ENCODE results near the gene CDH4.

Gene CDH4

DNA sequence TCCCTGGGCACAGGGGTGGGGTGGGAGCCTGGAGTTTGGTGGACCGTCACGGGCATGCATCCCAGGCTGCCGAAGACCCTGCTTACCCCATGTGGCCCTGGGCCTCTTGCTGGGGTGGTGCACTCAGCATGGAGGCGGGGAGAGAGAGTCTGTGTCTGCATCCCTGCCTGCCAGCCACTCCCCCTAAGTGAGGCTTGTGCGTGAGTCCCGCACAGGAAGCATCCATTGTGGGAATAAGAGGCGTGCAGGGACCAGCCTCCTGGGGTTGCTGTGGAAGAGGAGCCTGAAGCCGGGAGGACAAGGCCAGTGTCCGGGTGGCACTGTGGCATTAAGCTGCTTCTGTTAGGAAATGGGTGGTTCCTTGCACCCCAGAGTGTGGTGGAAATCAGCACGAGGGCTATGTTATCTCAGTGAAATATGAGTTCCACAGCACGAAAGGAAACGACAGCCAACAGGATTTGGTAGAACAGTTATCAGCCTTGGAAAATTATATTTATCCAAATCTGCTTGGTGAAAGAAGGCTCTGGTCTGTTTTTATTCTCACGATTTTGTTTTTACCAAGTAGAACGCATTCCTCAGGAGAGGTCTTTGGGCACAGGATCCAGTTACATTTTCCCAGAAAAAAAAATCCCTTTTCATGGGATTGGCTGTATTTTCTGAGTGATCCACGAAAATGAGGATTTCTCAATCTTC, 35.7 kb downstream of the CDH4 start:
- H3K36me3 ChIP-seq (ENCODE audit: control insufficient read depth, insufficient read depth, low read length): no peaks in the 10 kb centered on the region
- H3K9me3 ChIP-seq (ENCODE audit: control insufficient read depth, insufficient read depth, low read length): no peaks in the 10 kb centered on the region
- no peaks in the 10 kb centered on the region for H3K4me1 ChIP-seq (ENCODE audit: control insufficient read depth, insufficient read depth, low read length)
- no peaks in the 10 kb centered on the region for H3K27me3 ChIP-seq (ENCODE audit: control insufficient read depth, insufficient read depth, low read length)
- no peak overlapping the region for H3K4me3 ChIP-seq (ENCODE audit: low read depth, low read length)
- no peak overlapping the region for H3K9ac ChIP-seq (ENCODE audit: low read depth, low read length)

DNA sequence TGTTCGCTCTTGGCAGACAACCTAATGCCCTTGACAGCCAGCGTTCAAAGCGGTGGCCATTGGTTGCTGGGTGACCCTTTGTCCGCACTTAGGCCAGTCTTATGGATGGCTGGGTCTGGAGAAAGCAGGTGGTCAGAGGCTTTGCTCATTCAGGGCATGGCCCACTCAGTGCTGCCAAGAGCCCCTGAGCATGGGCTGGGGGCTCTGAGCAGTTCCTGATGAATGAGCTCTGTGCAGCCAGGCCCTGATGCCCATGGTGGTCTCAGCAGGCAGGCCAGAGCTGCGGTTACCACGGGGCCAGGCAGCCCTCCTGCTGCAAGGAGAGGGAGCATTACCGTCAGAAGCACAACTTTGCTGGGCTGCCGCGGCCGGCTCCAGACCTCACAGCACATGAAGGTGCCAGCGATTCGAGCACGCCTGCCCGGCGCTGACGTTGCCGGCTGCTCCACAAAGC, 36.3 kb downstream of the CDH4 start:
- Histone ChIP-seq H3K4me1 (ENCODE audit: control insufficient read depth, insufficient read depth, low read length) (no peaks in the 10 kb centered on the region), H3K9ac (ENCODE audit: low read depth, low read length) (no peak overlapping the region), H3K36me3 (ENCODE audit: control insufficient read depth, insufficient read depth, low read length) (no peaks in the 10 kb centered on the region), H3K9me3 (ENCODE audit: control insufficient read depth, insufficient read depth, low read length) (no peaks in the 10 kb centered on the region), H3K27me3 (ENCODE audit: control insufficient read depth, insufficient read depth, low read length) (no peaks in the 10 kb centered on the region), H3K4me3 (ENCODE audit: low read depth, low read length) (no peak overlapping the region)

DNA sequence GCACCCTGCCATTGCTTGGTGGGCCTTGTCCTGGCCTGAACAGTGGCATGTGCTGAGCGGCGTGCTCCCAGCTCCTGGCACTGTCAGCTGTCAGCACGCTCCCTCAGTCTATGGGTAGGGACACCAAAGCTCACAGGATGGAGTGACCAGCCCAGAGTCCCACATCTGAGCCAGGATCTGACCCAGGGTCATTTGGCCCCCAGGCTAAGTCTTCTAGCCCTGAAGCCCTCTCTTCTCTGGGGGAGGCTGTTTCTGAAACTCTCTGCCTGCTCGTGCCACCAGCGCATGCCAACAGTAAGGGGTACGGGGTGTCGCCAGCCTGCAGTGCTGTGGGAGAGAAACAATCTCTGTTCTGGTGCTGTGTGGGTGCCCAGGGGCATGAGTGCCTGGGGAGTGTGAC, 37.1 kb downstream of the CDH4 start:
- no peaks in the 10 kb centered on the region for H3K36me3 ChIP-seq (ENCODE audit: control insufficient read depth, insufficient read depth, low read length)
- no peaks in the 10 kb centered on the region for H3K4me1 ChIP-seq (ENCODE audit: control insufficient read depth, insufficient read depth, low read length)
- no peak overlapping the region for H3K9ac ChIP-seq (ENCODE audit: low read depth, low read length)
- H3K27me3 ChIP-seq (ENCODE audit: control insufficient read depth, insufficient read depth, low read length): no peaks in the 10 kb centered on the region
- H3K9me3 ChIP-seq (ENCODE audit: control insufficient read depth, insufficient read depth, low read length): no peaks in the 10 kb centered on the region
- H3K4me3 ChIP-seq (ENCODE audit: low read depth, low read length): no peak overlapping the region

DNA sequence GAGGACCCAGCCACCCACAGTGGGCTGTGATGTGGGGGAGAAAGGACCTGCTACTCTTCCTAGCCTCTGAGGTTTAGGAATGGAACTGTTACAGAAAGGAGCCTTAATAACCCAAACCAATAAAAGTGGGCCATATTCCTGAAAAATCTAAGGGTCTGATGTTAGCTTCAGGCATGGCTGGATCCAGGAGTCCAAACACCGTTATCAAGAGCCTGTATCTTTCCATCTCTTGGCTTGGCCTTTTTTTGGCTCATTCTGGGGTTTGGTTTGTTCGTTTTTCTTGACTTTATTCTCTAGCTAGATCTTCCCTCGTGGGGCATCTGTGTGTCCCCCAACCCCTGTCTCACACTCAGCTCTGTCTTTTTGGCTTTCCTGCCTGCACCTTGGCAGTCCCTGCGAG, 38.7 kb downstream of the CDH4 start:
- Histone ChIP-seq H3K36me3 (ENCODE audit: control insufficient read depth, insufficient read depth, low read length) (no peaks in the 10 kb centered on the region), H3K27me3 (ENCODE audit: control insufficient read depth, insufficient read depth, low read length) (no peaks in the 10 kb centered on the region)

DNA sequence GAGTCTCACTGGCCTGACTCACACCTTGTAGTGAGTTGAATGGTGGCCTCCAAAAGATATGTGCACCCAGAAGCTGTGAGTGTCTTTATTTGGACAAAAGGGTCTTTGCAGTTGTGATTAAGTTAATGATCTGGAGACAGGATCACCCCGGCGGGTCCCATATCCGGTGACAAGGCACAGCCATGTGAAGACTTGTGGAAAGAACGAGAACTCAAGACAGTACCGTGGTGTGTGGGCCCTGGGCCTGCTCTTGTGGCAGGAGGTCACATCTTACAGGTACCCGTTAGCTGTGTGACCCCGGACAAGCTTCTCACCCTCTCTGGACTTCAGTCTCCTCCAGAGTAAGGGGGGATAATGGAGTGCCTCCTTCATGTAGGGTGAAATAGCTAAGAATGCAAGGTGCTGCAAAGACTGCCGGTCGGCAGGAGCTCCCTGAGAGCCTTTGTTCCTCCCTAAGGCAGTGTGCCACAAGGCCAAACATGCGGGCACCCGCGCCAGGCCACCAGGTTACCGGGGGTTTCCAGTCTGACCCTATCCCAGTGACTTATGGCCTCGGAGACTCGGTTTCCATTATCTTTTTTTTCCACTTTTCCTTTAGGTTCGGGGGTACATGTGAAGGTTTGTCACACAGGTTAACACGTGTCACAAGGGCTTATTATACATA, 39.2 kb downstream of the CDH4 start:
- Histone ChIP-seq H3K36me3 (ENCODE audit: control insufficient read depth, insufficient read depth, low read length) (no peaks in the 10 kb centered on the region), H3K4me3 (ENCODE audit: low read depth, low read length) (no peak overlapping the region), H3K9me3 (ENCODE audit: control insufficient read depth, insufficient read depth, low read length) (no peaks in the 10 kb centered on the region), H3K9ac (ENCODE audit: low read depth, low read length) (no peak overlapping the region), H3K27me3 (ENCODE audit: control insufficient read depth, insufficient read depth, low read length) (no peaks in the 10 kb centered on the region), H3K4me1 (ENCODE audit: control insufficient read depth, insufficient read depth, low read length) (no peaks in the 10 kb centered on the region)

More for the DNA sequence above, 38.7 kb downstream of the CDH4 start:
- no peaks in the 10 kb centered on the region for H3K9me3 ChIP-seq (ENCODE audit: control insufficient read depth, insufficient read depth, low read length)
- no peak overlapping the region for H3K4me3 ChIP-seq (ENCODE audit: low read depth, low read length)
- no peak overlapping the region for H3K9ac ChIP-seq (ENCODE audit: low read depth, low read length)
- no peaks in the 10 kb centered on the region for H3K4me1 ChIP-seq (ENCODE audit: control insufficient read depth, insufficient read depth, low read length)

DNA sequence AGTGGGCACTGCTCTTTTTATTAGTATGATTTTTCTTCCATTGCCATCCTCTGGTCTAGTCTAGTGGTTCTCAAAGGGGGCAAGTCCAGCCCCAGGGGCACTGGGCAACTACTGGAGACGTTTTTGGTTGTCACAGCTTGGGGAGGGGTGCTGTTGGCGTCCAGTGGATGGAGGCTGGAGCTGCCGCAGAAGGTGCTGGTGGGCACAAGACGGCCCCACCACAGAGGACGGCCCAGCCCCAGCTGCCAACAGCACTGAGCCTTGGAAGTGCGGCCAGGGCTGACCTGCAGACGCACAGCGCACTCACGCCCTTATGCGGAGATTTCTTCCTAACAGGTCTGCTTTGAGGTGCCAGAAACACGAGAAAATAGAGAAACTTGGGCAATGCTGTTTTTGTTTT, 40.3 kb downstream of the CDH4 start:
- Histone ChIP-seq H3K27me3 (ENCODE audit: control insufficient read depth, insufficient read depth, low read length) (no peaks in the 10 kb centered on the region), H3K4me1 (ENCODE audit: control insufficient read depth, insufficient read depth, low read length) (no peaks in the 10 kb centered on the region), H3K9me3 (ENCODE audit: control insufficient read depth, insufficient read depth, low read length) (no peaks in the 10 kb centered on the region), H3K36me3 (ENCODE audit: control insufficient read depth, insufficient read depth, low read length) (no peaks in the 10 kb centered on the region), H3K4me3 (ENCODE audit: low read depth, low read length) (no peak overlapping the region), H3K9ac (ENCODE audit: low read depth, low read length) (no peak overlapping the region)

DNA sequence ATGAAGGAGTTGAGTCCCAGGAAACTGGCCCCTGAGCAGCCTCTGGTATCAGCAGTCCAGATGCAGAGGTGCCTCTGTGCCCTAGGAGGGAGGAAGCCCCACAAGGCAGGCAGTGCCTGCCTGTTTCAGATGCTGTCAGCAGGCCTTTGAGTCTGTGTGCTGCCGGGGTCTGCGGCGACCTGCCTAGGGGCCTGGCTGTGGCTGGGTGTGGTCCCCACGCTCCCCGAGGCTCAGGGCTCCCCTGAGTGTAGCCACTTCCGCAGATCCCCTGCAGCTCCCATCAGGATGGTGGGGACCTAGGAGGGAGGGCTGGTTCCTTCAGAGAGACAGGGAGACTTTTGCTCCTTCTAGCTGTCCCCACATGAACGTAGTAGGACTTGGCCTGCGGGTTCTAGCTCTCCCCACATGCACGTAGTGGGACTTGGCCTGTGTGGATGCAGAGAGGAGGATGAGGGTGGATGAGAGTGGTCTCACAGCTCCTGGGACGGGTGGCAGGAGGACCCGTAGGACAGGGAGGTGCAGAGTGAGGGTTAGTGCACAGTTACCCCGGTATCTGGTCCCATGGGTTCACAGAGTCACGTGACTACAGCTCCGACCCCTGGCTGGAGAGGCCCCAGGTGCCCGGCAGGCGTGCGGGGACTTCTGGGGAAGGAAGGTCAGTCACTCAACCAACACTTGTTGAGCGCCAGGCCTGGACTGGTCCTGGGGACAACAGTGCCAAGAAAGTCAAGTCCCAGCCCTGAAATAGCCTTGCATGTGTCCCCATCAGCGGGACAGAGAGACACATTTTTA, 41.0 kb downstream of the CDH4 start:
- Histone ChIP-seq H3K4me1 (ENCODE audit: control insufficient read depth, insufficient read depth, low read length) (no peaks in the 10 kb centered on the region), H3K4me3 (ENCODE audit: low read depth, low read length) (no peak overlapping the region), H3K27me3 (ENCODE audit: control insufficient read depth, insufficient read depth, low read length) (no peaks in the 10 kb centered on the region), H3K36me3 (ENCODE audit: control insufficient read depth, insufficient read depth, low read length) (no peaks in the 10 kb centered on the region), H3K9me3 (ENCODE audit: control insufficient read depth, insufficient read depth, low read length) (no peaks in the 10 kb centered on the region), H3K9ac (ENCODE audit: low read depth, low read length) (no peak overlapping the region)

DNA sequence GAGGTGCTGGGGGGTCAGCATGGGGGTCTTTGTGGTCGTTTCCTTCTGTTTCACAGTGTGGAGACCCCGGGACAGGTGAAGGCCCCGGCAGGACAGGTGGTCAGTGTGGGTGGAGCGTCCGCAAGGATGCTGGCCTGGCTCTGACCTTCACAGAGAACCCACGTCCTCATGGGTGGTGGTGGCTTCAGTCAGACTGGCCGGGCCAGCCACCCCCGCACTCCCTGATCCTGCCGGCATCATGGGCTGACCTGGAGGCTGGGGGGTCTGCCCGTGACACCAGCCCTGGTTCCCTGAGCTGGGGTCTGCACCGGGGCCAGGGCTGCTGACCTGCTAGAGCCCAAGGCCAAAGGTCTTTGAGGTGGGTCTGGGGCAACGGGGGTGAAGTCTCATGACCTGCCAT, 41.9 kb downstream of the CDH4 start:
- no peak overlapping the region for H3K4me3 ChIP-seq (ENCODE audit: low read depth, low read length)
- no peaks in the 10 kb centered on the region for H3K36me3 ChIP-seq (ENCODE audit: control insufficient read depth, insufficient read depth, low read length)
- no peaks in the 10 kb centered on the region for H3K27me3 ChIP-seq (ENCODE audit: control insufficient read depth, insufficient read depth, low read length)
- H3K9me3 ChIP-seq (ENCODE audit: control insufficient read depth, insufficient read depth, low read length): no peaks in the 10 kb centered on the region
- H3K4me1 ChIP-seq (ENCODE audit: control insufficient read depth, insufficient read depth, low read length): no peaks in the 10 kb centered on the region
- no peak overlapping the region for H3K9ac ChIP-seq (ENCODE audit: low read depth, low read length)

DNA sequence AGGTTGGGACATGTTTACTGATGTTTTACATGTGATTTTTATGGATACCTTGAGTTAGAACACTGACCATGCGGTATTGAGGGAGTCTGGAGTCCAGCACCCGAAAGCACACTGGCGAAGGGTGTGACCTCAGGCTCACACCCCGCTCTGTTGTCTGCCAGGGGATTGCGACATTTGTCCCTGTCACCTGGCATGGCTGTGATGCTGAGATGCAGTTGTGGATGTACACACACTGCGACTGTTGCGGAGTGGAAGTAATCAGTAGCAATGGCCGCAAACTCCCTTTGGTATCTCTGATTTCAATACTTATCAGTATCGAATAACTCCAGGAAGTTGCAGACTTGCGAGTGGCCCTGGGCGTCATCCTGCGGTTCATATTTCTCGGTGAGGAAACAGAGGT, 43.2 kb downstream of the CDH4 start:
- Histone ChIP-seq H3K36me3 (ENCODE audit: control insufficient read depth, insufficient read depth, low read length) (no peaks in the 10 kb centered on the region), H3K4me1 (ENCODE audit: control insufficient read depth, insufficient read depth, low read length) (no peaks in the 10 kb centered on the region), H3K9me3 (ENCODE audit: control insufficient read depth, insufficient read depth, low read length) (no peaks in the 10 kb centered on the region), H3K27me3 (ENCODE audit: control insufficient read depth, insufficient read depth, low read length) (no peaks in the 10 kb centered on the region), H3K9ac (ENCODE audit: low read depth, low read length) (no peak overlapping the region), H3K4me3 (ENCODE audit: low read depth, low read length) (no peak overlapping the region)

DNA sequence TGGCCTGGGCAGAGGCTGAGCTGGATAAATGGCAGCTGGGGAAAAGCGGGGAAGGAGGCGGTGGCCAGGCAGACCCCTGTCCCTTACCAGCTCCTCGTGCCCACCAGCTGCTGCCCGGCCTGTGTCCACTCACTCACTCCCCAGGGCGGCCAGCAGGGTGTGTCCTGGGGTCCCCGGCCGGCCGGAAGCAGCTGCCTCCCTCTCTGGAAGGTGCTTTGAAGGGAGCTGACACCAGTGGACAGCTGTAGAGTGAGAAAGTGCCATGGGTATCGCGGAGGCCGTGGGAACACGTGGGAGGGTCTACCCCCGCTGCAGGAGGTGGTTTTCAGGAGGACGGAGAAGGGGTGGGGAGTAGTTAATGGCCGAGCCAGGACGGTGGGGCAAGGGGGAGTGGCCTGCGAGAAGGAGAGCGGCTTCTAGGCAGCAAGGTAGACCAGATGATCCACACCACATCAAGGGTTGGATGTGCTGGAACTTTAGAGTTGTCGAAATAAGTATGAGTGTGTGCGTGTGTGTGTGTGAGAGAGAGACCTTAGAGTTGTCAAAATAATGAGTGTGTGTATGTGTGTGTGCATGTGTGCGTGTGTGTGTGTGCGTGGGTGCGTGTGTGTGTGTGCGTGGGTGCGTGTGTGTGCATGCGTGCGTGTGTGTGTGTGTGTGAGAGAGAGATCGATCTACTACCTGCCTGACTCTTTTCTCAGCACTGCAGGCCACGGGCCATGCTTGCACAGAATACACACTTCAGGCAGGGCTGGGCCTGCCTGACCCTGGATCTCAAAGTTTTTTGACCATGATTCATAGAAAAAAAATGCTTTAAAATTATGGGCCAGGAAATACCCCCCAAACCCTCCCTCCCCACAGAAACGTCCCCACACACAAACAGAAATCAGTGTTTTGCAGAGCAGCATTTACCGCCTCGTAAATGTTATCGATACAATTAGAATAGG, 43.9 kb downstream of the CDH4 start:
- Histone ChIP-seq H3K27me3 (ENCODE audit: control insufficient read depth, insufficient read depth, low read length) (no peaks in the 10 kb centered on the region), H3K4me3 (ENCODE audit: low read depth, low read length) (no peak overlapping the region), H3K9ac (ENCODE audit: low read depth, low read length) (no peak overlapping the region), H3K9me3 (ENCODE audit: control insufficient read depth, insufficient read depth, low read length) (no peaks in the 10 kb centered on the region), H3K4me1 (ENCODE audit: control insufficient read depth, insufficient read depth, low read length) (no peaks in the 10 kb centered on the region), H3K36me3 (ENCODE audit: control insufficient read depth, insufficient read depth, low read length) (no peaks in the 10 kb centered on the region)

DNA sequence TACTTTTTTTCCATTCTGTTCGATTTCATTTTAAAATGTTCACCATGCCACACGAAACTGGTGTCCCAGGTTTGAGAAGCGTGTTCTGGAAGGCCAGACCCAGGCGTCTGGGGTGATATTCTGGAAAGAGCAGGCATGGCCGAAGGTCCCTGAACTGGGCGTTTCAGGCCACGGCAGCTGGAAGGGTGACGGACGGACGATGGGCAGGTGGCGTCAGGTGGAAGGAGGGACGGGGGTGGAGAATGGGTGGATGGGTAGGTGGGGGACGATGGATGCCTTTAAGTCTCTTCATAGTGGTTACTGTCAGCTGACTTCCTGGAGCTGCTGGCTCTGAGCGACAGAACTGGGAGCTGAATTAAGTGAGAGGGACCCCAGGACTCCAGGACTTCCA, 44.6 kb downstream of the CDH4 start:
- Histone ChIP-seq H3K9me3 (ENCODE audit: control insufficient read depth, insufficient read depth, low read length) (no peaks in the 10 kb centered on the region), H3K27me3 (ENCODE audit: control insufficient read depth, insufficient read depth, low read length) (no peaks in the 10 kb centered on the region), H3K9ac (ENCODE audit: low read depth, low read length) (no peak overlapping the region), H3K4me3 (ENCODE audit: low read depth, low read length) (no peak overlapping the region), H3K4me1 (ENCODE audit: control insufficient read depth, insufficient read depth, low read length) (no peaks in the 10 kb centered on the region), H3K36me3 (ENCODE audit: control insufficient read depth, insufficient read depth, low read length) (no peaks in the 10 kb centered on the region)
